HG03520 (cell line): ENCODE measurements around the gene CLSTN2.

Source experiments
- ATAC-seq: cut with Tn5 transposase; IDR thresholded peaks from one replicate; pipeline ENCODE4 v1.9.1; 2021; ENCODE audit warnings: mild to moderate bottlenecking, moderate library complexity; ENCODE audit not compliant: unreplicated experiment

CLSTN2 gene

DNA sequence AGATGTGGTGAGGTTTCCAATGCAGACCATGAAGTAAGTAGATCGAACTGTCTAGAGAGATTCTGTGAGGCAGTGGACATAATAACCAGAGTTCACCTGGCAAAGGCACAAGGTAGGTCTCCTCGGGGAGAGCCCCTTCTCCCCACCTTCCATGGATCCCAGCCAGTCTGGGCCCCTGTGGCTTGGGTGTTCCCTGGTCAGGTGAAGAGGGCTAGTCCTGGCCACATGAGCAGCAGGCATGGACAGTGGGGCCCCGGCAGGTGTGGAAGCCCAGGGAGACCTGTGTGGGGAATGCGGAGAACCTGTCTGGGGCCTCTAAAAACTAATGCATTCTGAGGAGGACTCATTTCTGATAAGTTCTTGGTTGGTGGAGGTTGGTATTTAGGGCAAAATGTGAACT is 501.4 kb downstream of the CLSTN2 start:
- no peak for ATAC-seq

DNA sequence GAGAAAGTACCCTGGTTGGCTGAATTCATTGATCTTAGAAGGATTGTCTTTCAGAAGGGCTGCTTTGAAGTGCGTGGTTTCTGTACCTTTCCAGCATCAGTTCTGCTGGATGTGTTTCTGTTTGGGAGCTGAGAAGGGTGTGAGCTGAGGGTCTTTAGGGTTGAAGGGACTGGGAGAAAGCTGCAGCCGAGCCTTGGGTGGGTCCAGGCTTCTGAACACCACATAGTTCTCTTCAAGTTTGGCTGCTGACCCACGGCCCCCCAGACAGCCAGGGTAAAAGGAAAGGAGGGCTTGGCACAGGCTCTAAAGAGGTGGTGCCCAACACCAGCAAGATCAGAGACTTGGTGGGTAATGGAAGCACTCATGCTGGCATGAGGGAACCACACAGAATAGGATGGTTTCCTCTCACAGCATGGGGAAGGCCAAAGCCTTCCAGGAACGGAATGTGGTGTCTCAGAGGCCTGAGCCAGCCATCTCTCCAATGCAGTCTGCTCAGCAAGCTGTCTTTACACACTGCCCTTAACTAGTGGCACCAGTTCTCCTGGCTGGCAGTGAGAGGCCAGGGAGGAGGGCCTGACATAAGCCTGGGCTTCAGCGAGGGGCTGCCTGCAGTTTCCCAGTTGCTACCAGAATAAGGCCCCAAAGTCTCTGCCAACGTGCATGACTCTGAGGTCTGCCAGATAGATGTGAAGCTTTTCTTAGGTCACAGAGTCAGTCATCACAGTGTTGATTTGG is 503.9 kb downstream of the CLSTN2 start:
- ATAC-seq = no peak

DNA sequence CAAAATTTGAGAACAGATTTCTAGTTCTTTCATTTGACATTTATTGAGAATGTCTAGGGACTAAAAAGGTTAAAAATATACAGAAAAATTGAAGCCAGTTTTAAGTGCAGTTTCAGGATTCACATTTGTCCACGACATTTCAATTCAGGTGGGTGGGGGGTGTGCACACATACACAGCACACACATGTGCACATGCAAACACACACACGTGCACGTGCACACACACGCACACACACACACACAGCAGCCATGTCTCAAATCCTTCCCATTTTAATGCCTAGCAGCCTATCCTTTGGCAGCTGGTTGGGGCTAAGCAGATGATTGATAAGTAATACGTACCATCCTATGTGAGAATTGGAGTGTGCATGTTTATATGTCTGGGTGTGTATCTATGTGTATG is 504.5 kb downstream of the CLSTN2 start:
- no peak for ATAC-seq

DNA sequence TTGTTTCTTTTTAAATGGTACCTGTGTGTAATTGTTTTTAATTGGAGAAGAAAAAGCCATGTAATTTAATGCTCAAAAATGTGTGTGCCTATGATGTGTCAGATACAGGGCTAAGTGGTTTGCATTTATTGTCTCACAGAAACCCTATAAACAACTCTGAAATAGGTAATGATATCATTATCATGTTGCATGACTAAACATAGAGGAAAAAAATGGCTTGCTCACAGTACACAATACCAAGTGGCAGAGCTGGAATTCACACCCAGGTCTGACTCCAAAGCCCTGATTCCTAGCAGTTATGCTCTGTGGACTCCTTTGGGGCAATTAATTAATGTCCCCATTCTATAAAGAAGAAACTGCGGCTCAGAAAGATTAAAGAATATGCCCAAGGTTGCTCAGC is 505.5 kb downstream of the CLSTN2 start:
- ATAC-seq = no peak

DNA sequence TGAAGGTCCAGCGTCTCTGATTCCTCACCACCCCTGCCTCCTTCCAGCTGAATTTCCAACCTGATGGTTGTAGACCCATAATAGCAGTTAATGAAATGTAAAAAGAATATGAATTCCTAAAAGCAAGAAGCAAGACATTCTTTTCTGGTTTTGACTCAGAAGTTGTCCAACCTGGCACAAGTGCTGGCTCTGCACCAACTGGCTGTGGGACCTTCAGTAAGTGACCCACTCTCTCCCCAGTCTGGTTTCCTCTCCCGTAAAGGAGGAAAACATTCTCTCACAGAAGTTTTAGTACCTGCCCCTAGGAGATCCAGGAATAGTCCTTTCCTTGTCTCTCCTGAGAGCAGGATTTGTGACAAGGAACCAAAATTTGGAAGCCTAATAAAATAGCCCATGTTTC is 506.0 kb downstream of the CLSTN2 start:
- ATAC-seq = no peak

DNA sequence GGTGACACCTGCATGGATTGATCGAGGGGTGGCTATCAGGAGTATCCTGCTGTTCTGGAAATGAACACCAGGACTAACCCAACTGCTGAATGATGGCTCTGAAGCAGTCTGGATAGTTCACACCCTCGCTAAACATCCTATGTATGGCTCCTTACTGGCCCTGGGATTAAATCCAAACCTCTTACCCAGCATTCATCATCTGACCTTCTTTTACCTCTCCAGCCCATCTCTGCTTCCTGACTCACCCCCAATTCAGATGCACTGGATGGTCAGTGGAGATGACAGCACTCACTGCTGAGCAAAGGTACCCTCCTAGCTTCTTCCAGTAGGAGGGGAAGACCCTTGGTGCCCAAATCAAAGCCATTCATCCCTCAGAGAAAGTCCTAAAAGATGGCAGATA is 507.6 kb downstream of the CLSTN2 start:
- ATAC-seq = no peak

DNA sequence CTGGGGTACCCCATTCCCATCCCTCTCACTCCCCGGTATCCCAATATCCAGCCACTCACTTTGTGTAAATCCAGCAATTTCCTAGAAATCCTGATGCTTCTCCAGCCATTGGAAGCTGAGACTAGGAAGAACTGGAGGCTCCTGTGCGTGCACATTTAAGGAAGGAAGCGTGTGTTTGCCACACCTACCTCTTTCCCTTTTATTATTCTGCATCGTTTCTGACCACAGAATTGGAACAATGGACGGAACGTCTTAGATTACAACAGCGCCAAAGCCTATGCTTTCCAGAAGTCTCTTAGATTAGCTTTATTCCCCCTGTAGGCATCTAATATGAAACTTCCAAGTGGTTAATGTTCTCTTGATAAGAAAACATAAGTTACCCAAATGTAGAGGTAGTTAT is 508.1 kb downstream of the CLSTN2 start:
- no peak for ATAC-seq

DNA sequence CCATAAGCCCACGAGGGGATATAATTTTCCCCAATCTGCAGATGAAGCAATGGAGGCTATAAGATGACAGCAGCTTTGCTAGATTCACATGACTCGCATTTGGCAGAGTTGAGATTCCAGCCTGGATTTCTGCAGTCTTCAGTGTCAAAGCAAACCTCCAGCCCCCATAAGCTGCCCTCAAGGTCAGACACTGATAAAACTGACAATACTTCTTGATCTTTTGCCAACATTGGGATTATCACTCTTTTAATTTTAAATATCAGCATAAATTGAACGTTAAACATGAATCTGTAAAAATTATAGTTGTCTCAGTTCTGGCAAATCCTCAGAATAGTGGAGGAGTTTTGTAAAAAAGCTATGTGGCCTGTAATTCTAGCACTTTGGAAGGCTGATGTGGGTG is 508.8 kb downstream of the CLSTN2 start:
- no peak for ATAC-seq

DNA sequence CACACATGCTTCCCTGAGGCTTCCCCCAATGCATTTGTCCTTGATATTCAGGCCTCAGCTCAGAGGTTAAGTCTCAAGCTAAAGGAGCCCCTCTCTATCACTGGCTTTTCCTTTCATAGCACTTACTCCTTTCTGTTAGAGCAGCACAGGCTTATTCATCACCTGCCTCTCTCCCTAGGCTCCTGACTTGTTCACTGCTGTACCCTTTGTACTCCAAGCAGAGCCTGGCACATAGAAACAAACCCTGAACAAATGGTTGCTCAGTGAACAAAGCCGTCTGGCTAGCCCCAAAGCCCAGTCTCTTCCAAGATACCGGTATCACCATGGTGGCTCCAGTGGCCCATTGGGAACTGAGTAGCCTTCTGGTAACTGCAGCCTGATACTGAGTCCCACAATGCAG is 511.7 kb downstream of the CLSTN2 start:
- no peak for ATAC-seq

DNA sequence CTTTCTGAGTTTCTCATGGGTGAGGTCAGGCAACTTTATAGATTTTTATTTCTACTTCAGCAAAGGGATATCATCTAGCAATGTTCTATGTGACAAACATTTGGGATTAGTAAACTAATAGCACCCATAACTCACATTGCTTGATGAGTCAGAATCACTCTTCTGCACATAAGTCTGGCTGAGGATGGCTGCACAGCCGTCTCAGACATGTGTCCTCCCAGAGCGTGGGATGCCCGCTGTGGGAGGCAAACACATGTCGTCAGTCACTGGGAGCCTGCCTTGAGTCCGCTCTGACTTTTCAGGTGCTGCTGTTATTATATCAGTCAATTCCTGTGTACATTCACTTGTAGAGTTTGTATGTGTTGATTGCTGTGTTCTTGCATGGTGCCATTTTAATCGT is 512.2 kb downstream of the CLSTN2 start:
- no peak for ATAC-seq

DNA sequence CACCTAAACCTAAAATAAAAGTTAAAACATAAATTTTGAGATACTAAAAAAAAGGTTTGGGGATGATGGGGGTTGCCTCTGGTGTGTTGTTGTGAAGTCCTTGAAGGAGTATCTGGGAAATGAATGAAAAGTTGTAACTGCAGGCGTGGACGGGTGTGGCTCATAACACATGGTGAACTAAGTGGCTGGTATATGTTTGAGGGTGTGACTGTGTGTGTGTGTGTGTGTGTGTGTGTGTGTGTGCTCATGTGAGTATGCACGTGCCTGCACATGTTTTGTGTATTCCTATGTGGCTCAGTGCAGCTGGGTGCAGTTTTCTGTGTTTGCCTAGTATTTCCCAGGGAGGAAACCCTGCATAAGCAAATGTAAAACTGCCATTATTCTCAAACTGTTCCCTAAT is 513.0 kb downstream of the CLSTN2 start:
- no peak for ATAC-seq

DNA sequence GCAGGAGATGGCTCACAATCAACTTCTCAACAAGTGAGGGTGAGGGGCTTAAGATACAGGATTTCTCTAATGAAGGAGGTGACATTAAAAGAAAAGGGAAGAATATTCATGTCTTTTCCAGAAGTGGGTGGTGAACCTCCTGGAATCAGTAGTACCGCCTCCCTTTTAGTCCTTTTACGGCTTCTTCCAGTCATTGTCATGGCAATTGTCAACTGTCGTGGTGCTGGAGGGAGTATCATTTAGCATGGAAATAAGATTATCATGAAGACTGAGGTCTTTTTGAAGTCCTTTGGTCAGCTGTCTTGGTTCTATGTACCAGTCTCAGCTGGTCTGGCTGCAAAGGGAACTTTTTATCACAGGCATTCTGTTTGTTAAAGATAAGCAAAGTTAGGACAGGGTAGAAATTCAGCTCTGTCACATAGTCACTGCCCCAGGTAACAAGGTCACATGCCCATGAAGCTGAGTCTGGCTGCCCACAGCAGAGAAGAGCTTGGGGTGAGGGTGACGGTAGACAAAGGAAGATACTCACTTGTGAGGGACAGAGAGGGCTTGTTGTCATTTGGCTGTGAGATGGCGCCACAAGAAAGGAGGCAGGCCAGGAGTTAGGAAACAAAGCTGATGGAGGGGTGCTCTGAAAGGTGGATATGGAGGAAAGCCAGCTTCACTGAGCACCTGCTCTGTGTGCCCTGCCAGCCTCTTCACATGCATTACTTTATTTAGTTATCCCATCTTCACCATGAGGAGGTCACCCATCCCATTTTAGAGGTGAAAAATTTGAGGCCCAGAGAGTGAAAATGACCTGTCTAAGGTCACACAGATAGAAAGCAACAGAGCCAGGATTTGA is 514.6 kb downstream of the CLSTN2 start:
- ATAC-seq = no peak

DNA sequence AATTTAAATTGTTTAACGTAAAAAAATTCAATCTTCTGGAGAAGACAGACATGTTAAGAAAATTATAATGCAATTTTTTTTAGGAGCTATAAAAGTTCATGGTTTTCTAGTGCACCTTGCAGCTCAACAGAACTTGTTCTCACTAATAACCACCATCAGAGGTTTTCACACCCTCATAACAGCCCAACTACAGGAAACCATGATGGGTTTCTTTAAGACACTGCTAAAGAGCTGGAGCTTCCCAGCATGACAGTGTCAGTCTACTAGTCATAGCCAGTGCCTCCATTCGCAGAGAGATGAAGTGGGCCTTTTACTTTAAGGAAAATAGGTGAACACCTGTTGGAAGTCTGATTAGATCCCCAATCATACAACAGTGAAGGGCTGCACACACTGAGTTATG is 518.8 kb downstream of the CLSTN2 start:
- ATAC-seq = no peak

DNA sequence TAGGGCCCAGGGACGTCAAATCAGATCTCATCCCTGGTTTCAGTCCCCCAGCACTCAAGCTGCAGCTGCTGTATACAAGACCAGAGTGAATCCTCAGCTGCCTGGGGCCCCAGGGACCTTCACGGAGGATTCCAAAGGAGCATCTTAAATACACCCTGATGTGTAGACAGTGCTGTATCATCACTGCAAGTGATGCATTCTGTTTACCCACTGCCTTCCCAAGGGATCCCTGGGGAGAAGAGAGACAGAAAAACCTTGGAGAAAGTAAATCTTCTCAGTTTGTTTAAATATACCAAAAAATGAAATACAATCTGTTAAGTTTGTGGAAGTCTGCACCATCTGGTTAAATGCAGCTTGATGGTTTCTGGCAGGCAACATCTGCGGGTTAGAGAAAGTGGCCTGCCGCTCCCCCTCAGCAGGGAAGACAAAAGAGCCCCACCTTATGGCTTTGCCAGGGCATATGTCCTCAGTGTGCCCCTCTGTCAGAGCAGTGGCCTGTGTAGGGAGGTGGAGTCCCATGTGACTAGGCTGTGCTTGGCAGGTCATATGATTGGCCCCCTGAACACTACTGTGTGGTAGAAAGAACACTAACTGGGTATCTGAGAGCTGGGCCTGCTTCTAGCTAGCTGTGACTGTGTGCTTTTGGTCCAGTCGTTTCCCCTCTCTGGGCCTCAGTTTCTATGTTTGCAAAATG is 520.7 kb downstream of the CLSTN2 start:
- no peak for ATAC-seq

DNA sequence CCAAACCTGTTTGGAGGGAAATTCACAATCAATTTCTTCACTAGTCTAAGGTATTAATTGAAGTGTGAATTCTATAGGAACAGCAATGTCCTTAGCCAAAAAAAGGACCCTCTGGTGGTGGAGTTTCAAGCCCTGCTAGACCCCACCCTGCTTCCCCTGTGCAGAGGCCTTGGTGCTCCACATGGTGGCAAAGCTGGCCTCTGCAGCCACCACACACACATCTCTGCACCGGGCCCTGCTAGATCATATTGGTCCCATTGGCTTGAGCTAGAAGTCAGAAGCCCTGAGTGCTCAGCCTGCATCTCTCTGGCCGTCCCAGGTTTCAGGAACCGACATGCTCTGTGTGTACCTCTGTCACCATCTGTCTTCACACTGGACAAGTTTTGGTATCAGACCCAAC is 522.0 kb downstream of the CLSTN2 start:
- no peak for ATAC-seq

DNA sequence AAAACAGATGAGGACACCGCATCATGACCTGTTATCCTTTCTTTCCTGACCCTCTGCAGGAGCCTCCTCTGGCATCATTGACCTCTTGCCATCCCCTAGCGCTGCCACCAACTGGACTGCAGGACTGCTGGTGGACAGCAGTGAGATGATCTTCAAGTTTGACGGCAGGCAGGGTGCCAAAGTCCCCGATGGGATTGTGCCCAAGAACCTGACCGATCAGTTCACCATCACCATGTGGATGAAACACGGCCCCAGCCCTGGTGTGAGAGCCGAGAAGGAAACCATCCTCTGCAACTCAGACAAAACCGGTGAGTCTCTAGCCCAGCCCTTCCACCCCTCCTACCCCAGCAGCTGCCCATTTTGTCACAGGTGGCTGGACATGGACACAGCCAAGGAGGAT is 524.5 kb downstream of the CLSTN2 start:
- ATAC-seq = no peak

DNA sequence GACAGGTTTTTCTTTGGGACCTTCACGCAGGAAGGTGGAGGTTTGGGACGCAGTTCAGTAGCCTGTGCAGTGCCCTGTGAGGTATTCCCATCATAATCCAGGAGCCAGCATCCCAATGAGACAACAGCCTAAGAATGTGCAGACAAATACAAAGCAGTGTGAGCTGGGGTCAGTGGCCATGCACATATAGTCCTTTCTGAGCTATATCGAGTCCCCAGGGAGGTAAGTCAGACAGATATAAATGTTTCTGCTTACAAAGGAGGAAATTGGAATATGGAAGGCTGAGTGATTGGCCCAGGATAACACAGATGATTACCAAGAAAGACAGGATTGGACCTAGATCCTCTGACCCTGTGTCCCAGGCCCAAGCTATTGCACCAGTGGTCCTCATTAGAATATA is 526.3 kb downstream of the CLSTN2 start:
- no peak for ATAC-seq

DNA sequence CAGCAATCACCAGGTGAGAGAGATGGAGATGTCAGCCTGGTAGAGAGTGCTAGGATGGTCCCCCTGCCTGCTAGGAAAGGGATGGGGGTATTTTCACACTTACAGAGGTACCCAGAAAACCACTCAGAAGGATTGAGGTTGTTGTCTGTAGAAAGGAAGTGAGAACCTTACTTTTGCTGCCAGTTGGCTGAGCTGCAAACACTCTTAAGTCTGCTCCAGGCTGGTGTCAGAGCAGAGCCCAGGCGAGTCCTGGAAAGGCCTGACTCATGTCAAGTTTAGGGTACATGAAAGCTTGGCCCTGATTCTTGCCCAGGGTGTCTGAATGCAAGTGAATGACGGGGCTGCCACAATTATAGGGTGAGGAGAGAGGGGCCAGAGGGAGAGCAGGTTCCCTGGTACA is 528.4 kb downstream of the CLSTN2 start:
- no peak for ATAC-seq

DNA sequence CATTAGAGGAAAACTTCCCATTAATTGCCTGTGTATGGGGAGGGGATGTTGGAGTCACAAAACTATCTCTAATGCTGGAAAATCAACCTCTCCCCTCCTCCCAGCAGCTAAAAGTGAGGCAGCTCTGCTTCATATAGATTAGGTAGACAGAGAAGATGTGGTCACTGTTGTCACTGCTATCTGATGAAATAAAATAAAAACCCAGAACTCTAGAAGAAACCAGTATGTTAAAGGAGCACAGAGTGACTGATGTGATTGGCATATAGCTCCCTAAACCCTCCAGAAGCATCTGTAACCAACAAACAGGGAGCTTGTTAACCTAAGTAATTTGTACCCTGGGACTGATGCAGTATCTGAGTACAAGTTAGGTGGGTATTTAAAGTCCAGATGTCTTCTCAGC is 531.0 kb downstream of the CLSTN2 start:
- no peak for ATAC-seq

DNA sequence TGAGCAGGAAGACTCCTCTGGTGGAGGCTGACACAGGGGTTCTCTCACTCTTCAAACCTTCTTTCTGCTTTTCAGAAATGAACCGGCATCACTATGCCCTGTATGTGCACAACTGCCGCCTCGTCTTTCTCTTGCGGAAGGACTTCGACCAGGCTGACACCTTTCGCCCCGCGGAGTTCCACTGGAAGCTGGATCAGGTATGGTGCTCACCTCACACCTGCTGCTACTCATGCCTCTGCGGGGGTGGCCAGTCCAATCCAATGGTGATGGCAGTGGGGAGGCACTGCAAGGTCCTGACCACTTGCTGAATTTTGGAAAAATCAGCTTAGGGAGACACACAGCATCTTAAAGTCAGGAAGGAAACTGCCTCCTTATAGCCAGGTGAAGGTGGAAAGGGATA is 531.5 kb downstream of the CLSTN2 start:
- ATAC-seq = no peak

DNA sequence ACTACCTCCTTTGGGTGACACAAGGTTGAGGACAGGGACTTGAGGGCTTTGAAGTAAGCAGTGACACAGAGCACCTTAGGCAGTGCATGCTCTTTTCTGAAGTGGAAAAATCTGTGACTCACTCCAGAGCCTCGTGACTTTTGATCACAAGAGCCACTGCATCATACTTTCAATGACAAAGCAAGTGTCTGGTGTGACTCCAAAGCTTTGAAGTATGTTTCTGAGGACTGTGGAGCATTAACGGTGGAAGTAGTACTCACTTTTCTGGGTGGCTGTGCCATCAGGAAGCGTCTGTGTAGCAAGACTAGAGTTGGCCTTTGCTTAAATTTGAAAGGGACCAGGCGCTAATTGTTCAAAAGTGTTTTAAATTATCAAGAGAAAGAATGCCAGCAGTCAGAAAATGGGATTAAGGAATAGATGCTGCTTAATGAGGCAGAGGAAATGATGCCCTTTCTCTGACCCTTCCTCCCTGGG is 532.2 kb downstream of the CLSTN2 start:
- ATAC-seq = no peak

DNA sequence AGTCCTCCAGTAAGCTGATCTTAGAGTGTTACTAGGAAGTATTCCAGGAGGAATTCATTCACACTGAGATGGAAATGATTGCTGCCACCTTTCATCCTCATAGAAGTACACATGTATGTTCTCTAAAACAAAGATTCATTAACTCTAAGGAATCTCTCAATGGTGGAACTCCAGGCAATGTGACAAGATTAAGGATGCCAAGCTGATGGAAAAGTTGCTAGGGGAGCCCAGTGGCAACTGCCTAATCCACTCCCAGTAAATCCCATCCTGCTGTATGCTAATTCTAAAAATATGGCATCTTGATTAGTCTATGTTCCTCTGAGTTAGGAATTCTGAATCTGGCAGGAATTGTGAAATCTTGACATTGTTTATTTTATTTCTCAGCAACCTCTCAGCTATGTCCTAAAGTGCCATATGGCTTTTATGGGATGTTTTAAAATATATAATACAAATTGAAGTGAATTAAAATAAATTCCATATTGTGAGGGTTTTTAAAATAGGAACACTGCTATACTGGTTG is 532.9 kb downstream of the CLSTN2 start:
- ATAC-seq = no peak
